K562 (cell line): ENCODE measurements around the gene EEF1AKMT1.

Experiments
- ADNP ChIP-seq: fragments of 200-800 bp; sonication (Bioruptor generic); IDR thresholded peaks from 2 replicates; pipeline ENCODE4 v1.6.1; 2016; ENCODE audit warnings: missing genetic modification characterization, missing compliant biosample characterization
- CBX3 ChIP-seq, 2 experiments: IDR thresholded peaks; 1 replicate in 1 of 2; 2 replicates in 1 of 2; pipeline ENCODE4 v1.6.1; 2012; ENCODE audit warnings: inconsistent platforms in 2 of 2, low read length in 2 of 2, borderline replicate concordance in 1 of 2, control low read depth in 1 of 2
- CREM ChIP-seq: IDR thresholded peaks from 2 replicates; pipeline ENCODE4 v1.6.1; 2014; ENCODE audit warnings: antibody characterized with exemption, low read depth
- EGR1 ChIP-seq: fragments of 450-650 bp; conservative IDR thresholded peaks from 2 replicates; pipeline ENCODE4 v1.6.1; 2017; ENCODE audit warnings: mild to moderate bottlenecking
- ZNF12 ChIP-seq: sonication (generic); formaldehyde crosslinking; IDR thresholded peaks from 2 replicates; pipeline ENCODE4 v1.4.0; 2020; ENCODE audit warnings: mild to moderate bottlenecking, missing genetic modification reagents
- TF ChIP-seq, protein P1 (sequence below), 3 experiments: IDR thresholded peaks in 2 of 3; conservative IDR thresholded peaks in 1 of 3; 2 replicates each; pipeline ENCODE4 v1.5.1; 2011 to 2012; ENCODE audit warnings: low read length in 3 of 3, mild to moderate bottlenecking in 3 of 3, control low read depth in 2 of 3, improper control_type of control experiment in 1 of 3, inconsistent platforms in 1 of 3, low read depth in 1 of 3, mixed read lengths in 1 of 3, moderate library complexity in 1 of 3; ENCODE audit not compliant: insufficient read depth in 2 of 3
- TF ChIP-seq, protein P2 (sequence below): fragments of 450-650 bp; IDR thresholded peaks from 2 replicates; pipeline ENCODE4 v1.6.1; 2016
- TF ChIP-seq, protein P3 (sequence below): fragments of 450-650 bp; IDR thresholded peaks from 2 replicates; pipeline ENCODE4 v1.6.1; 2016; ENCODE audit warnings: missing biosample characterization, missing genetic modification characterization

DNA sequence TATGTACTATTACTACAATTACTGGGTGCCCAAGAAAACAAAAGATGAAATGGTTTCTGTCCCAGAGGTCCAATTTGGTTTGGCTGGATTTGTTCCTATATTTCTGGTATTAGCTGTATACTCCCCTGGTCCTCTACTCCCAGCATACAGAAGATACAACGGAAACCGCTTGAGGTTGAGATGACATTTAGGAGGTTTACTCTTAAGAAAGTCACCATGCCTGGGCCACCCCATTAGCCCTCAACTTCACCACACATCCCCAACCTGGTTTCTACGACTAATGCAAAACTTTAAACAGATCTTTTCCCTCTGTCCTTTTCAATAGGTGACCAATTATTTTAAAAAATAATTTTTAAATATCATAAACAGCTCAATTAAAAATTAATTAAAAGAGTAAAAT is 46.0 kb upstream of the EEF1AKMT1 start:
- TF ChIP-seq ADNP (tag): no peak
- TF ChIP-seq ZNF12: no peak
- TF ChIP-seq, protein P1, sequence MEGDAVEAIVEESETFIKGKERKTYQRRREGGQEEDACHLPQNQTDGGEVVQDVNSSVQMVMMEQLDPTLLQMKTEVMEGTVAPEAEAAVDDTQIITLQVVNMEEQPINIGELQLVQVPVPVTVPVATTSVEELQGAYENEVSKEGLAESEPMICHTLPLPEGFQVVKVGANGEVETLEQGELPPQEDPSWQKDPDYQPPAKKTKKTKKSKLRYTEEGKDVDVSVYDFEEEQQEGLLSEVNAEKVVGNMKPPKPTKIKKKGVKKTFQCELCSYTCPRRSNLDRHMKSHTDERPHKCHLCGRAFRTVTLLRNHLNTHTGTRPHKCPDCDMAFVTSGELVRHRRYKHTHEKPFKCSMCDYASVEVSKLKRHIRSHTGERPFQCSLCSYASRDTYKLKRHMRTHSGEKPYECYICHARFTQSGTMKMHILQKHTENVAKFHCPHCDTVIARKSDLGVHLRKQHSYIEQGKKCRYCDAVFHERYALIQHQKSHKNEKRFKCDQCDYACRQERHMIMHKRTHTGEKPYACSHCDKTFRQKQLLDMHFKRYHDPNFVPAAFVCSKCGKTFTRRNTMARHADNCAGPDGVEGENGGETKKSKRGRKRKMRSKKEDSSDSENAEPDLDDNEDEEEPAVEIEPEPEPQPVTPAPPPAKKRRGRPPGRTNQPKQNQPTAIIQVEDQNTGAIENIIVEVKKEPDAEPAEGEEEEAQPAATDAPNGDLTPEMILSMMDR (IDR thresholded peaks at IDR 0.05 in 2 of 3, conservative IDR thresholded peaks at IDR 0.05 in 1 of 3; ENCODE audit: insufficient read depth in 2 of 3, low read depth in 1 of 3, low read length in 3 of 3): no peak
- TF ChIP-seq, protein P2, sequence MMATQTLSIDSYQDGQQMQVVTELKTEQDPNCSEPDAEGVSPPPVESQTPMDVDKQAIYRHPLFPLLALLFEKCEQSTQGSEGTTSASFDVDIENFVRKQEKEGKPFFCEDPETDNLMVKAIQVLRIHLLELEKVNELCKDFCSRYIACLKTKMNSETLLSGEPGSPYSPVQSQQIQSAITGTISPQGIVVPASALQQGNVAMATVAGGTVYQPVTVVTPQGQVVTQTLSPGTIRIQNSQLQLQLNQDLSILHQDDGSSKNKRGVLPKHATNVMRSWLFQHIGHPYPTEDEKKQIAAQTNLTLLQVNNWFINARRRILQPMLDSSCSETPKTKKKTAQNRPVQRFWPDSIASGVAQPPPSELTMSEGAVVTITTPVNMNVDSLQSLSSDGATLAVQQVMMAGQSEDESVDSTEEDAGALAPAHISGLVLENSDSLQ: no peak
- TF ChIP-seq CBX3 (IDR thresholded peaks at IDR 0.05; ENCODE audit: borderline replicate concordance in 1 of 2, low read length in 2 of 2): no peak
- TF ChIP-seq, protein P3, sequence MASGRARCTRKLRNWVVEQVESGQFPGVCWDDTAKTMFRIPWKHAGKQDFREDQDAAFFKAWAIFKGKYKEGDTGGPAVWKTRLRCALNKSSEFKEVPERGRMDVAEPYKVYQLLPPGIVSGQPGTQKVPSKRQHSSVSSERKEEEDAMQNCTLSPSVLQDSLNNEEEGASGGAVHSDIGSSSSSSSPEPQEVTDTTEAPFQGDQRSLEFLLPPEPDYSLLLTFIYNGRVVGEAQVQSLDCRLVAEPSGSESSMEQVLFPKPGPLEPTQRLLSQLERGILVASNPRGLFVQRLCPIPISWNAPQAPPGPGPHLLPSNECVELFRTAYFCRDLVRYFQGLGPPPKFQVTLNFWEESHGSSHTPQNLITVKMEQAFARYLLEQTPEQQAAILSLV (tag): no peak
- no peak for TF ChIP-seq EGR1
- TF ChIP-seq CREM: no peak
